HG03060 (cell line): ENCODE results near the gene DARS1.

Experiments used
- ATAC-seq: cut with Tn5 transposase; IDR thresholded peaks from one replicate; pipeline ENCODE4 v1.9.1; 2021; ENCODE audit warnings: low read depth, moderate number of reproducible peaks; ENCODE audit not compliant: unreplicated experiment

DARS1 gene

DNA sequence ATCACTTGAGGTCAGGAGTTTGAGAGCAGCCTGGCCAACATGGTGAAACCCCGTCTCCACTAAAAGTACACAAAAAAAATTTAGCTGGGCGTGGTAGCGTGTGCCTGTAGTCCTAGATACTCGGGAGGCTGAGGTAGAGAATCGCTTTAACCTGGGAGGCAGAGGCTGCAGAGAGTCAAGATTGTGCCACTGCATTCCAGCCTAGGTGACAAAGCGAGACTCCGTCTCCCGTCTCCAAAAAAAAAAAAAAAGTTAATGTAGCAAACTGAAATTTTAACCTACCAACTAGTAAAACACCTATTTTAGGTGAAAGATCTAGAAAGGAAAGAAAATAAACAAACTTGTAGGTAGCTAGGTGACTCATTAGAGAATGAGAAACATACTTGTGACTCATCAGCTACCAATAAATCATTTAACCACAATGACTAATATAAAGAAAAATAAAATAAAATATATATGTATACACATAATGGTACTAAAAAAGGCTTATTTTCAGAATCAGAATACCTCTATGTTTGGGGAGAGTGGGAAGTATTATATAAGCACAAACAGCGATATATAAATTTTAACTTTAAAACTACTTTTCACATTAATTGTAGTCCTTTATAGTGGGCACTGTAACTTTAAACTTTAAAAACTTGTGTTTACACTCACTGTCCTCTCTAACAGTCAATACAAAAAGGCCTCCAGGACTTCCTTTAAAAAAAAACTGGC, 36.6 kb downstream of the DARS1 start:
- ATAC-seq: peak; percentile 81

DNA sequence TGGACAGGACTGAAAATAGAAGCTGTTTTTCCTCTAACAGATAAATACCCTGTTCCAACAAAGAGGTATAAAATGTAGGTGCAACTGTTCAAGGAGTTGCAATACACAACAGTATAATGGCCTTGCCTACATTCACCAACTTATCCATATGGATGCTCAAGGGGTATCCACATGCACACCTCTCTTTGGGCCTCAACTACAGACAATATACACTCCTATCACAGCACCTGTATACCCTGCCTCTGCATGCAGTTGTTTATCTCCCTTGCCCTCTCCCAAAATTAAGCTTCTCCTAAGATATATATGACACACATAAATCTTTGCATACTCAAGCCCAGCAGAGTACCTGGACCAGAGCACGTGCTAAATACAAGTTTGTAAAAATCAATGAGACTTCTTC, 37.3 kb downstream of the DARS1 start:
- ATAC-seq: no peak

DNA sequence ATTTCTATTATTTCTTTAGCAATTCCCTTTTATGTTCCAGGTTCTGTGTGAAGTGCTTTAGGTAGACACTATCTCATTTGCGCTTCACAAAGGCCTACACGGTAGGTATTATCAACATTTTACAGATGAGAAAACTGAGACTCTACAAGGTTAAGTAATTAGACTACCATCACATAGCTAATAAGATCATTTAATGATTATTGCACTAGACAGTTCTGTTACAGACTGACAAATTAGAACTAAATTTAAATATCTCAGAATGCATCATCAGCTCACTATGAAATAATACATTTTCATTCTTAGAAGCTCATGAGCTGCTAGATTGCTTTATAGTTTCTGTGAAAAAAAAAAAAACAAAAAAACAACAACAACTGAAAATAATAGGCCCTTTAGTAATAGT, 37.9 kb downstream of the DARS1 start:
- ATAC-seq: no peak

DNA sequence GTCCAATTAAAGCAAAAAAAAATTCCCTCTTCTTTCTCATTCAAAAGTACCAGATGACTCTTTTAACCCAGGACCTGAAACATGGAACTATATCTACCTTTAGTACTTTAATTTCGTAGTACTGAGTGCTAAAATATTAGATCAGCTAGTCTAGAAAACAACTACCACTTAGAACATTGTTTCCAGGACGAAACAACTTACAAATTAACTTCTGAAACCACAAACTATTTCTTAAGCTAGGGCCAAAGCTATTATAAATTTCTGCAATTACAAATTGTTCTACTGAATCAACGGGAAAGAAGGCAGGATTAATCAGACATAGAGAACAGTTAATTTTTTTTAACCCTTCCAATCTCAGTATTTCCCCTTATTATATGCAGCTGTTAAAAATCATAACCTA, 39.9 kb downstream of the DARS1 start:
- no peak for ATAC-seq

DNA sequence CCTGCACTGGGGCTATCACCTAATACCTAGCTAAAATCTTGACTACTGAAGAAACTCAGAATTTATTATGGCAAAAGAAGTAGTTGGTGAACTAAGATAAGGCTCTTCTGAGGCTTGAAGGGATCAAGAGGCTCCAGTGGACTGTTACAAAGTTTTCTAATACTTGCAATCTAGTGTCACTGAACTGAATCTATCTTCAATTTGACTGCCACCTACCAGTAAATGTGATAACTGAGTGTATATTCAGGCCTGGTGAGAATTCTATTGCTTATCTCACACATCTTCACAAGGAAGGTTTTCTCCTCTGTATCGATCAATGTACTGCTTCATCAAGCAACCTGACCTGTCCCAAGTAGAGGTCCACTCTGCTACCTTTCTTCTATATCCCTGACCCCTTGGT, 40.8 kb downstream of the DARS1 start:
- no peak for ATAC-seq

DNA sequence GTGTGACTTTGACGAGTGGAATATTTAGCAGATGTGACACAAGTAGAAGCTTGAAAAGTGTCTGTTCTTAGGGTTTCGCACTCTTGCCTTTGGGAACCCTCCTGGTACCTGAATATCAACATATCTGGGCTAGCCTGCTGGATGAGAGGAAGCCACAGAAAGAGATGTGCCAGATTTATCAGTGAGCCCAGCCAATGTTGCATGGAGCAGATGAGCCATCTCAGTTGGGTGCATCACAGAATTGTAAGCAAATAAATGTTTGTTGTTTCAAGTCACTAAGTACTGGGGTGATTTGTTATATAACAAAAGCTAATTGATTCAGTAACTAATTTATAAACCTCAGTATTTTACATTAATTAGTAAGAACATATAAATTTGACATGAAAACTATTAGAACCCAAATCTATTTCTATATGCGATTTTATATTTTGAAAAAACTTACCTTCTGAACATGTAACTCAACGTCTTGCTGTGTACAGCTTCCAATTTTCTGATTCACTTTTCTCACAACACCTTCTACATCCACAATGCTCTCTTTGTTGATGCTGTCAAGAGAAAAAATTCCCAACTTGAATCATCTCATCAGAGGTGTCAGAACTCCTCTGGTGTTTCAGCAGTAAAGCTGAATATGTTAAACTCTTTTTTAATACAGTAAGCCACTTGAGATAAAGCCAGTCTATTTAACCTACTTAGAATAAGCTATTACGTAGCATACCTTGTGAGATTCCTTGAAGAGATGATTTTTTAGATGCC, 42.3 kb downstream of the DARS1 start:
- ATAC-seq: no peak

DNA sequence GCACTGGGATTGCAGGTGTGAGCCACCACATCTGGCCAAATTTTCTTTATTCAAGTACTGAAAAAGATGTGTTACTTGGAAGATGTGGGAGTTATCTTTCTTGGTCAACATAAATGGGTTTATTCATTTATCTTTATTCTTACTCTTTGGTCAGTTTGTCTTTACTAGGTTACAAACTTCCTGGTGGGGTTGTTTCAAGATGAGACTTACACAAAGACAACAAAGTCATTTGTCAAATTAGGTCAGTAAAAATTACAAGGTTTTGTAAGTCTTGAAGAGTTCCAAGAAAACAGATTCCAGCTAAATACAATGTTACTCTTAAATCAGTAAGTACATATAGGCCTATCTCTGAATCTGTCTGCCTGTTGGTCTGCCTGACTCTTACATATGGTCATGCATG, 48.9 kb downstream of the DARS1 start:
- ATAC-seq: no peak

DNA sequence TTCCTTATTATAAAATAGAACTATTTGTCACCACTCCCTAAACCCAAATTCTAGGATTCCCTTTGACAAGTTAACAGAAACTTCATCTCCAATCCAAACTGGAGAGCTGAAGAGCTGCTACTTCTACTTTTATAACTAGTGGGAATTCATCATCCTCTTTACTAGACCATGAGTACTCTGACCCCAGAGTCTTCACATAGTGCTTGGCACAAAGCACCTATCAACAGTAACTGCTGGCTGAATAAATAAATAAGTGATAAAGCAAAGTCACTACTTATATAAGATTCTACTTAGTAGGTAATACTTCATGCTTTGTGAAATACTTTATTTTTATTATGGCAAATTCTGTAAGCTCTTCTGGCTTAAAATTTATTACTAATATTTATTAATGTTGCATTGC, 49.5 kb downstream of the DARS1 start:
- ATAC-seq: no peak

DNA sequence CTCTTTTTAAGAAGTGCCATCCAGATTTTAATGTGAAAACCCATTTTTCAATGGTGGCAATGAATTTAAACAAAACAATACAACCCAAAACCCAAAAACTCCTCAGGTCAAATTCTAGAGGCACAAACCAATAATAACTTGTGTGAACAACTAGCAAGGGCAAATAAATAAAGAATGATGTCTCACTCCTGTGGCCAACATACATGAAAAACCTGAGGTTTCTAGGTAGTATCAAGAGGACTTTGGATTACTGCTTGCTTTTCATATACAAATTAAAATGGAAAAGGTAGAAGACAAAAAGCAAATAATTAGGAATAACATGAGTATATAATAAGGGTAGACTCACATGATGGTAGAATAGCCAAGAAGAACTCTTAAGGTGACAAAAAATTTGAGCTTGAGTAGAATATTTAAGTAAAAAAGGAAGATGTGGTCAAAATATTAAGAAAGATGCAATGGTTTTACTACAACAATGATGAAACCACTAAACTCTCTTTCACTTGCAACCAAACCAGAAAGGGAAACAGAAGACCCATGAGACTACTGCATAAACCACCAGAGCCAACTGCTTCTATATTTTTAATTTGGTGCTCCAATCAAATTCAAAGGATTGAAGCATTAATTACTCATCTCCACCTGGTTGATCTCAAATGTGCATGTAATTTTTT, 53.5 kb downstream of the DARS1 start:
- peak; percentile 88 for ATAC-seq

DNA sequence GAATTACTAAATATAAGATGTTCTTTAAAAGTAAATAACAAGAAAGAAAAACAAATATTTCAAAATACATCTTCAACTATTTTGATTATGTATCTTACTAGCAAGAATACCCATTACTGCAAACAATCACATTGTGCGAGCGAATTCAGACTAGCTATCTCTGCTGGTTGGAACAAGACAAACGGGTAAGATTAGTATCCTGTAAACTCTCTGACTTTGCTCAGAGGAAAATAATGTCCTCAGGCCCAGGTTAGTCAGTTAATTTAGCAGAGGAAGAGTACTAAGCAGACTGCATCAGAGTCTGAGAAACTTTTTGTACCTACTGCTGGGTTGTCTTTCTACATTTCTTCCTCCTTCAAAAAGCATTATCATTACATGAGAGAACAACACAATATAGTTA, 58.8 kb downstream of the DARS1 start:
- ATAC-seq: no peak

DNA sequence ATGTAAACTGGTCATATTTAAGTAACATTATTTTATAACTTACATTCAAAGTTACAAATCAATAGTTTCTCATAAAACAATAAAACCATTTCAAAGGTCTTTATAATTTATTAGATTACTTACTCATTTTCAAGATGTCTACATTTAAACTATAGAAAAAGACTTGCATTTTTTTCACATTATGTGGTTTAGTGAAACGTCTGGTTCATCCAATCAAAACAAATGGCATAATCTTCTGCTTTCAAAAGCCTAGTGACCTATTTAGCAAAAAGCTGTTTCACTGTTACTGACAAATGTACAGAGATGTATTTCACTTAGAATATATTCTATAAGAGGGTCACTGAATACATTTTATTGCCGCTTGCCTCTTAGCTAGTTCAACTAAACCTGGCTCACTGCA, 59.9 kb downstream of the DARS1 start:
- ATAC-seq: no peak

DNA sequence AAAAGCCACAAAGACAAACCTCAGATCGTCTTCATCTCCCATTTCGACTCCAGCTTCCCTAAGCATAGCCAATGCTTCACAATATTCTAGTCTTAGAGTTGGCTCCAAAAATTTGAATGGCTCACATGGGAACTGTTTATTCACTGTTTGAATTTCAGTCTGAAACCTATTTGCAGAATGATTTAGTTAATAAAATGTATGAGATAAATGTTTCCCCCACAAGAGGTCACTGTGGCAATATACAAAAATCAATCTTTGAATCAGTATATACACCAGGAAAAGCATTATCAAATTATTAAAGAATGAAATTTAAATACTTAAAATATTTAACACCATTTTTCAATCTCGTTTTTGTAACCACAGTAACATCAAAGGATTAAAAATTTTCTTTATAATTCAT, 69.2 kb downstream of the DARS1 start:
- ATAC-seq: no peak

DNA sequence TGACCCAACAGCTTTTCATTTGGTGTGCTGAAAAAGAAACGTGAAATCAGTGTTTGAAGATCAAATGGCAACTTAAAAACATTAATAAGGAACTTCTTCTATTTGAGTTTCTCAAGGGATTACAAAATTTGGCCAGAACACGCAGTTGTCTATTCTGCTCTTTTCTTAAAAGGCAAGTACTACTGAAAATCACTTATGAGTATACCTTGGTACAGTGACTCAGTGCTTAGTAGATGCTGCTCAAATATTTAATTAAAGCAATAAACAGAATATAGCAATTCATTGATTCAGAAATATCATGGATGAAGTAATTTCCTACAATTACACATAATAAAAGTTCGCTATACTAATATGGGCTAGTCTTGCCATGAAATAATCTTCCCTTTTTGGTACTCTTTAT, 70.9 kb downstream of the DARS1 start:
- no peak for ATAC-seq

DNA sequence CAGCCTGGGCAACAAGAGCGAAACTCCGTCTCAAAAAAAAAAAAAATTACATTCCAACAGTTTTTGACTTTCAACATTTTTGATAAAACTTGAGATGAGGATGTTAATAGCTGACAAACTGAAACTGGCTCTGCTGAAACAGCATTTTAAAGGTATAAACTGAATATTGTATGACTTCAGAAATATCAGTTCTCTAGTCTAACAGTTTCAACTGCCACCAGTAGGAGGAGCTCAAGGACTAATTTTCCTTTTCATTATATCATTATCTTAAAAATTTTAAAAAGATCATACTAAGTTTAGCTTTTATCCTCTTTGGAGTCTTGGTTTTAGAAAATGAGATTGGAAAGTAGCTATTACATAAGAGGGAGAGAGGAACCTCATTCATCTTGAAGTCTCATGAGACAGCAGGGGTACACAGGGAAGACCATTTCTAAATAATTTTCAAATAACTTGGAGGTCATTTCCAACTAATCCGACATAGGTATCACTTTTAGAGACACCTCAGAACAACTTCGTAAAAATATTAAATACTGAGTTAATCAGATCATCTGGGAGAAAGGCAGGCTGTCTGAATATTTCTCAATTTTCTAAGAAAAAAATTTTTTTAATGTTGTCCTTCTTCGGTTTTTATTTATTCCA, 71.6 kb downstream of the DARS1 start:
- no peak for ATAC-seq

DNA sequence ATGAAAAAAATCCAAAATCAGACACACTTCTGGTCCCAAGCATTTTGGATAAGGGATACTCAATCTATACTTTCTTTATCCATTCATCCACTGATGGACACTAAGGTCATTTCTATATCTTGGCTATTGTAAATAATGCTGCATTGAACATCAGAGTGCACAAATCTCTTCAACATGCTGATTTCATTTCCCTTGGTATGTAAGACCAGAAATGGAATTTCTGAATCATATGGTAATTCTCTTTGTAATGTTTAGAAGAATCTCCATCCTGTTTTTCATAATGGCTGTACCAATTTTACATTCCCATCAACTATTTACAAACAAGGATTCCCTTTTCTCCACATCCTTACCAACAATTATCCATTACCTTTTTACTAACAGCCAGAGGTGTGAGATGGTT, 75.5 kb downstream of the DARS1 start:
- ATAC-seq: no peak

DNA sequence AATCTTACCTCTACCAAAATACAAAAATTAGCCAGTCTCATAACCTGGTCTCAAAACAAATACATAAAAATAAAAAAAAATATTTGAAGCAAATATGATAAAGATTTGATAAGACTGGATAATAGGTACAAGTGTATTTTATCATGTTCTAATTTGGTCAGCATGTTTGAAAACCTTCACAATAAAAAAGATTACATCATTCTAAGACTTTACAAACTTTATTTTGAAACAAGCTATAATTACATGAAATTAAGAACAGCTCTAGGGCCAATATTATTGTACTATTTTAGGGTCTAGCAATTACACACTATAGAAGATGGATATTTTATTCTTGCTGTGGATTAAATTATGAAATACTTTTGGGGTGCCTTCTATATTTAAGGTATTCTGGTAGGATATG, 79.7 kb downstream of the DARS1 start:
- ATAC-seq: no peak

DNA sequence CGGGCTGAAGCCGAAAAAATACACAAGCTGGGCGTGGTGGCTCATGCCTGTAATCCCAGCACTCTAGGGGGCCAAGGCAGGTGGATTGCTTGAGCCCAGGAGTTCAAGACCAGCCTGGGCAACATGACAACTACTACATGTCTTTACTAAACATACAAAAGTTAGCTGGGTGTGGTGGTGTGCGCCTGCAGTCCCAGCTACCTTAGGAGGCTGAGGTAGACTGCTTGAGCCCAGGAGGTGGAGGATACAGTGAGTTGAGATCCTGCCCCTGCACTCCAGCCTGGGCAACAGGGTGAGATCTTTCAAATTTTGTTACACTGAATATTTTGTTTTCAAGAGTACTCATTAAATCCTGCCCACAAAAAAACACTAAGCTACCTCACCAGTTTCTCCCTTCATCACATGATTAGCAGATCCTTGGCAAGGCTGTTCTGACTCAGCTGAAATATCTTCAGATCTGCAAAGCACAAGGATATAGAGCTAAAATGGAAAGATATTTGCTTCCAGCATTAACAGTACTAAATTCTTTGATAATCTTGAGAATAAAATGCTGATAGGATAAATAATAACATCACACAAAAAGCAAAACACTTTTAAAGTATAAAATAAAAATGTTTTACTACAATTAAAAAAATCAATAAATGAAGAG, 81.0 kb downstream of the DARS1 start:
- no peak for ATAC-seq

DNA sequence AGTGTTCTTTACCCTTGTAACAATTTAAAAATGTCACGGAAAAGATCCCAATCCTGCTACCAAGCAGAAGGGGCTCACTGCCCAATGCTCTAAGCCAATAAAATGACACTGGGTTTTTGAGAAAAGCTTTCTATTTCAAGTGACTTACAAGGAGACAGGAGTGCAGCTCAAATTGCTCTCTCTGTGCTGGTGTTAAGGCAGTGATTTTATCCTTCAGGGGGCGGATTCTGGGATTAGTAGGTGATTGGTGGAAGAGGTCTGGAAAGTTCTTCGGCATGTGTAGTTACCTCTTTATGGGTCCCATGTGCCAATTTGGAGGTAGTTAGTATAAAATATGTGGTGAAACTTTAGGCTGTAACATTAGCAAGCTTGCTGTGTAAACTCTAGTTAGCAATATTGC, 81.8 kb downstream of the DARS1 start:
- ATAC-seq: no peak

DNA sequence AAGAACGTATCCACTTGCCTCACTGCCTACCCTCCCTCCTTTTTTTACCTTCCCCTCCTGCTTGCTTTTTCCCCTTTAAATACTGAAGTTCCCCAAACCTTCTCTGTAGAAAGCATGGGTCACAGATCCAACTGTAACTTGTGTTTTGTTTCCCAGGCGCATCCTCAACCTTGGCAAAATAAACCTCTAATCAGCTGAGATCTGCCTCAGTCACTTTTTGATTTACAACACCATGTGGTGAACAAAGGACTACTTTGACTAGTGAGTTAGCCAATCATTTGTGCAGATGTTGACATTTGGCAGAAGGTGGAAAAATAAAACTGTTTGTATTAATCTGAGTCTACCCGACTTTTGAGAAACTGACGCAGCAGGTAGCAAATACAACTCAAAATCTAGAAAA, 85.9 kb downstream of the DARS1 start:
- ATAC-seq: no peak

DNA sequence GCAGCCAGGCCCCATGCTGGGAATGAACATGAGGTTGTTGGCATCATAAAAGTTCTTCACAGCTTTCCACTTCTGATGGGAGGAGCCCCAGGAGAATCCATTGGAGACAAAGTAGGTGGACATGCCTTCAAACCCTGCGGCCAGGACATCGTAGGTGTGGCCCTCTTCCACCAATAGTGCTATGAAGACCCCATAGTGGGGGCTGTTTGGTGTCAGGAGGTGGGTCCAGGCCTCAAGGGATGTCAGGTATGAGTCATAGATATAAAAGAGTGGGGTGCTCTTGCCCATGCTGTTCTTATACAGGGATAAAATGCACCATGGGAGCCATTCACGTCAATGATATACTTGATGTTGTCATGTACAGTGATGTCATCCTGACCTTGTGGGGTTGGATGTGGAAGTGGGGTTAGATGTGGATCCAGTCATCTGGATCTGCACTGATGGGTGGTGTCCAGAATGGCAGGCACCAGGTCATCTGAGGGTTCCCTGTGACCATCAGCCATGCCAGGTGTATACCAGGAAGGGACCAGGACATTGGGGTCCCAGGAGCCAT, 87.1 kb downstream of the DARS1 start:
- no peak for ATAC-seq

DNA sequence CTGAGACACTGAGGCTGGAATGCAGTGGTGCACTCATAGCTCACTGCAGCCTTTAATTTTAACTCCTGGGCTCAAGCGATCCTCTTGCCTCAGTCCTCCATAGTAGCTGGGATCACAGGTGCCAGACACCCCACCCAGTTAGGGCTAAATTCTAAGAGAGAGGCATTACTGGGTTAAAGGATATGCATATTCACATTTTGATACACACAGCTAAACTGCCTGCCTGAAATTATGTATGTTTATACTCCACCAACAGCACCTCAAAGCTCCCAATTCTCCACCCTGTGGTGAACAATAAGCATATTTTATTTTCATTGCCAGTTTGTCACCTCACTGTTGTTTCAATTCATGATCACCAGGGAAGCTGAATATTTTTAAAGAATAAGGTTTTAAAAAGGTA, 90.5 kb downstream of the DARS1 start:
- ATAC-seq: no peak
